ENCODE data around the gene NBPF20. TPM values are rescaled to one million over a fixed set of nuclear protein-coding genes. Genes with fewer than 3 reads are reported as not detected.
"Not testable (repeated sequence)": the region's sequence is repeated elsewhere in the genome, so short reads cannot be mapped to it uniquely, and the experiment has no call there.

NBPF20 gene
- total and polyA plus RNA-seq, 2 experiments from 2014 or later = 1.5 to 3.0 TPM

DNA sequence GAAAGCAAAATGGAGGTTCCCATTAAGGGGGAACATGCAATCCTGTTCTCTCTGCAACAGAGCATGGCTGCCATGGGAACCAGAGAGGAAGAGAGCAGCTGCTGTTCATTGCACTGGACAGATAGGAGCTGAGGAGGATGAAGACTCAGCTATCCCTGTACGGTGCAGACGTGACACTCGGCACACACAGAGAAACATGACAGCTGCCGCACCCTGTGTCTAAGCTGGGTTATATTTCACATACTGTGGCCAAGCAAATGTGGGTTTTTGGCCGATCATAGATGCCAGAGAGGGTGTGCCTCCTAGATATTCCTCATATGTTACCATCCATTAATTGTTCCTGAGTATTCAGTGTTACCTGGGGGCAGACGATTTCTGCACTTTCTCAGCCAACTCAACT lies 24.7 kb downstream of the NBPF20 start:
- H3K36me3 ChIP-seq (ENCODE audit: low read depth); H3K79me2 ChIP-seq (ENCODE audit: insufficient read depth); in situ Hi-C loops (cut with MboI); H3K4me3 ChIP-seq; H3K9me2 ChIP-seq (ENCODE audit: insufficient read depth); H4K20me1 ChIP-seq (ENCODE audit: insufficient read depth); H3K9ac ChIP-seq; H3K9me3 ChIP-seq (ENCODE audit: low read depth); DNase-seq; H2AFZ ChIP-seq; H3F3A ChIP-seq (ENCODE audit: insufficient read depth); H3K27ac ChIP-seq; H3K4me1 ChIP-seq (ENCODE audit: insufficient read depth); H3K4me2 ChIP-seq (ENCODE audit: unreplicated experiment); H3K27me3 ChIP-seq (replicated peaks; ENCODE audit: insufficient read depth): not testable (repeated sequence)
- WGBS, 2 experiments (ENCODE audit: low coverage in 1 of 2, low lambda C conversion rate in 2 of 2, missing lambda C conversion rate in 2 of 2) = 79 to 81% methylated on average over 6 of the region's 6 CpGs

Small RNAs within 50 kb of the gene (small RNA-seq; reads per million reads assigned to genes)
- not detected for gene RF00003 (ENCODE audit: low read depth, low replicate concordance)

Other genes starting within 250 kb of the NBPF20 start
- gene PPIAL4D, start 183.4 kb downstream of the NBPF20 start, total RNA-seq (2014; rRNA removed; shearing (Covaris generic)) = not detected in 2 replicates
- gene PPIAL4D, start 183.4 kb downstream of the NBPF20 start, polyA plus RNA-seq (2016; fragmentation: Nextera tagmentation; extraction: Ambion mirVana) = not detected in 2 replicates
- 32.6 and 51.2 TPM in 2 replicates for gene GPR89A, start 182.4 kb upstream of the NBPF20 start, total RNA-seq (2014; rRNA removed; shearing (Covaris generic))
- 29.0 and 32.0 TPM in 2 replicates for gene GPR89A, start 182.4 kb upstream of the NBPF20 start, polyA plus RNA-seq (2016; fragmentation: Nextera tagmentation; extraction: Ambion mirVana)

All from GM23248 (cell line).